ENCODE results near the gene FARS2.

DNA sequence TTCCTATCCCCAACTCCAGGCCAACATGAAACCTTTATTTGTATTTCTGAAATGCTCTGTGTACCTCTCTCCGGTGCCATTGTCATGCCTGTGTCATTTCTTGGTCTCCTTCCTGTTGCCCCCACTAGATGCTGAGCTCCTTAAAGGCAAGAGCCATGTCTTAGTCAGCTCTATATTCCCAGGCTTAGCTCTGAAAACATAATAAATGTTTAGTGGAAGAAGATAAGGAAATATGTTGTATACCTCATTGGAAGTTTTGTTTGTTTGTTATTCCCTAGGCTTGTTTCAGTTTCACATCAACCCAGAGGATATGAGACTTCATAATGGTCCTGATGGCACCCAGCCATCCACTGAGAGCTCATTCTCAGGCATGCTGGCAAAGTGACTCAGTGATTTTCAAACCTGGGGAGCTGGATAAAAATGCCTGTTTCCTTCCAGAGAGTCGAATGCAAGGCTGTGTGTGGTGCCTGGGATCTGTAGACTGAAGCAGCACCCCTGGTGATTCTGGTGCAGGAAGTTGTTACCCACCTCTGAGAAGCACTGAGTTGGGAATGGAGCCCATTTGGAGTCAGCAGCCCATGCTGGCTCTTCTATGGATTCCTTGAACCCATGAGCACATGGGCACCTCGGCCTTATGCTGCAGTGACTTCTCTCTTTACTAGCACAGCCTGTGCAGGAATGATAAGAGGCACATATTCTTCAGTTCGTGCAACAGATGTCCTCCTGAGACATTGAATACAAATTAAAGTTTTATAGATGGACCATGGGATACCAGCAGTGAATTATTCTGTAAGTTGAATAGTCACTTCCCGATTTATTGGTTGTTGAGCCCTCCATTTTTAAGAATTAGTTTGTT is 205.2 kb downstream of the FARS2 start:
- TF ChIP-seq CTCF (IDR thresholded peaks at IDR 0.05) = no peak
- no peak for TF ChIP-seq POLR2A (IDR thresholded peaks at IDR 0.05)
- no peak for TF ChIP-seq POLR2AphosphoS5 (IDR thresholded peaks at IDR 0.05)
